Pancreas (tissue), 10 donors: Measurements from ENCODE around the gene RSPH10B. TPM values are rescaled to one million over a fixed set of nuclear protein-coding genes. Genes with fewer than 3 reads are reported as not detected.
"Not testable (repeated sequence)": the region's sequence is repeated elsewhere in the genome, so short reads cannot be mapped to it uniquely, and the experiment has no call there.

ENCODE experiments used
- ATAC-seq, 4 donors: fragments of 200-7000 bp; cut with Tn5 transposase; one replicate each; pipeline versions ENCODE4 v1.8.0 to v1.9.1; 2020; ENCODE audit warnings: mild to moderate bottlenecking in 4 of 4, moderate library complexity in 4 of 4
- DNase-seq, 6 donors: peaks; one replicate each; pipeline ENCODE4 v3.0.0-alpha.2; 2020
- FAIRE-seq: peaks from 2 replicates; lab custom pipeline; 2012; peaks lifted over from hg19 to GRCh38; lab: Jason Lieb, UNC
- H3K27ac ChIP-seq, 4 donors: fragments of 200-600 bp; sonication (generic); 1 replicate in 3 of 4; 2 replicates in 1 of 4; pipeline versions ENCODE4 v1.5.0 to v1.8.0; 2020
- H3K27me3 ChIP-seq, 4 donors: fragments of 200-600 bp; one replicate each; pipeline ENCODE4 v1.8.0; 2021
- H3K36me3 ChIP-seq, 3 donors: fragments of 200-600 bp; sonication (generic) in 1 of 3; one replicate each; pipeline versions ENCODE4 v1.5.0 to v1.8.0; 2020 to 2021
- H3K4me1 ChIP-seq, 3 donors: fragments of 200-600 bp; one replicate each; pipeline ENCODE4 v1.8.0; 2021
- H3K4me3 ChIP-seq, 4 donors: fragments of 200-600 bp; sonication (generic) in 2 of 4; one replicate each; pipeline versions ENCODE4 v1.5.0 to v1.8.0; 2020 to 2021
- H3K9me3 ChIP-seq, 4 donors: fragments of 200-600 bp; one replicate each; pipeline ENCODE4 v1.8.0; 2021
- CTCF ChIP-seq, 4 donors: fragments of 200-600 bp; sonication (generic) in 3 of 4; IDR thresholded peaks; one replicate each; pipeline versions ENCODE4 v1.5.0 to v1.8.0; 2021; ENCODE audit warnings: antibody characterized with exemption in 4 of 4
- WGBS, 2 donors: extraction: QIAGEN DNeasy Blood & Tissue Kit; methylation state at CpG; one replicate each; pipeline ENCODE4 v1.1.7; 2013; 5-methylcytosine and 5-hydroxymethylcytosine counted together
- intact Hi-C, 3 donors: fragments of 100-400 bp; cut with DNase I; formaldehyde crosslinking; loops; one replicate each; pipeline versions ENCODE4 v1.11.1 to v1.14.2; 2022
- polyA plus RNA-seq, 2 donors: library from polyadenylated mRNA; stranded (reverse); fragments of 200-250 nt; gene quantifications; one replicate each; pipeline ENCODE4 v1.2.3, GENCODE V29; 2013
- total RNA-seq, 6 donors: library from RNA; stranded (reverse); fragmentation: NEBNext Ultra II Directional in 4 of 6; extraction: Animal tissue kit (Norgen Biotek cat#: 25700) in 4 of 6; gene quantifications; one replicate each; pipeline versions ENCODE4 v1.2.1 to v1.2.4, GENCODE V29; 2021 to 2023
- donor health status: healthy with polysubstance abuse.
- donor health status: DM: no; HTN: no; CAD: no; lungs with moderate emphysema.
- donor health status: DM: no; HTN: no; CAD: no.
- donor health status: control.
- donor health status: control.
- donor health status: Bipolar disorder and iron deficiency.
- donor health status: DM: yes; HTN: yes; CAD: no.
- donor health status: DM: no; HTN: no; CAD: no.
- donor health status: DM: no; HTN: no; CAD: no.
- donor health status: DM: yes; HTN: yes; CAD: no.

The RSPH10B gene
- total RNA-seq: under 1 TPM in 1 of 6 donors, not detected in 5; 0.12 TPM
- under 1 TPM; 0.08 to 0.33 TPM for polyA plus RNA-seq

GRCh38 chr7:5970347-5970911 is at the start of gene RSPH10B:
RSPH10B (minus strand) TSS chr7:5970689; CDS start chr7:5967116, 3,573 bp downstream.
- H3K4me1 ChIP-seq, H3K4me3 ChIP-seq, DNase-seq, H3K9me3 ChIP-seq, intact Hi-C loops, FAIRE-seq, H3K36me3 ChIP-seq, H3K27ac ChIP-seq, H3K27me3 ChIP-seq: not testable (repeated sequence)
- peak in 3 of 4 donors; percentile 35 to 43 (median 42) for ATAC-seq
- 20 to 29% methylated on average over 10 to 25 of the region's 43 CpGs for WGBS, 2 donors

- no peak for TF ChIP-seq CTCF (IDR thresholded peaks at IDR 0.05)
- peaks cover 0 to 8% (median 6%) of the 10 kb centered on the region in 3 donors for H3K4me1 ChIP-seq
- intact Hi-C loops: no loop called here
- no peak for DNase-seq
- ATAC-seq: no peak
- FAIRE-seq: no peak
- H3K27me3 ChIP-seq: no peaks in the 10 kb centered on the region
- H3K27ac ChIP-seq: no peak overlapping the region
- H3K4me3 ChIP-seq: no peak overlapping the region
- H3K9me3 ChIP-seq: no peaks in the 10 kb centered on the region
- H3K36me3 ChIP-seq: peaks cover 2 to 17% (median 5%) of the 10 kb centered on the region in 3 donors
- 92 to 95% methylated on average over 8 of the region's 8 CpGs for WGBS, 2 donors
These were observed 46.1 kb upstream of the RSPH10B start for GRCh38 chr7:6016653-6016966.

- DNase-seq (peak in 3 of 6 donors; percentile 33 to 53 (median 51)), ATAC-seq (peak in 2 of 4 donors; percentile 16 to 25), FAIRE-seq (no peak)
- Histone ChIP-seq H3K27ac (no peak overlapping the region), H3K4me1 (peaks cover 0 to 8% (median 6%) of the 10 kb centered on the region in 3 donors), H3K4me3 (no peak overlapping the region), H3K9me3 (no peaks in the 10 kb centered on the region), H3K36me3 (peaks cover 2 to 12% (median 5%) of the 10 kb centered on the region in 3 donors), H3K27me3 (no peaks in the 10 kb centered on the region)
- 73 to 74% methylated on average over 8 of the region's 8 CpGs for WGBS, 2 donors
- TF ChIP-seq CTCF (IDR thresholded peaks at IDR 0.05): no peak
- intact Hi-C loops: no loop called here
These were observed 45.6 kb upstream of the RSPH10B start for GRCh38 chr7:6015917-6016652.

GRCh38 chr7:6012355-6013104 is 42.0 kb upstream of the RSPH10B start:
- H3K36me3 ChIP-seq: peaks cover 0 to 2% (median under 1%) of the 10 kb centered on the region in 3 donors
- H3K9me3 ChIP-seq: no peaks in the 10 kb centered on the region
- H3K4me1 ChIP-seq: peaks cover 0 to 18% (median 6%) of the 10 kb centered on the region in 3 donors
- DNase-seq: no peak
- H3K4me3 ChIP-seq: no peak overlapping the region
- TF ChIP-seq CTCF (IDR thresholded peaks at IDR 0.05): no peak
- peak in 2 of 4 donors; percentile 5 to 38 for ATAC-seq
- H3K27me3 ChIP-seq: no peaks in the 10 kb centered on the region
- H3K27ac ChIP-seq: peak overlapping the region in 1 of 4 donors; percentile 67
- 51 to 55% methylated on average over 14 of the region's 14 CpGs for WGBS, 2 donors
- FAIRE-seq: no peak
- intact Hi-C loops: no loop called here

- DNase-seq (no peak), ATAC-seq (no peak), FAIRE-seq (no peak)
- Histone ChIP-seq H3K4me3 (no peak overlapping the region), H3K27ac (peak overlapping the region in 1 of 4 donors; percentile 67), H3K9me3 (no peaks in the 10 kb centered on the region), H3K27me3 (no peaks in the 10 kb centered on the region), H3K4me1 (peaks cover 0 to 18% (median 6%) of the 10 kb centered on the region in 3 donors), H3K36me3 (no peaks in the 10 kb centered on the region)
- no peak for TF ChIP-seq CTCF (IDR thresholded peaks at IDR 0.05)
- intact Hi-C loops: no loop called here
- 74 to 75% methylated on average over 2 of the region's 2 CpGs for WGBS, 2 donors
These were observed 41.1 kb upstream of the RSPH10B start for GRCh38 chr7:6011541-6011940.

GRCh38 chr7:6010370-6010769 is 39.9 kb upstream of the RSPH10B start:
- peaks cover 0 to 18% (median 6%) of the 10 kb centered on the region in 3 donors for H3K4me1 ChIP-seq
- H3K27ac ChIP-seq: peak overlapping the region in 1 of 4 donors; percentile 91
- ATAC-seq, DNase-seq, H3K36me3 ChIP-seq, H3K4me3 ChIP-seq, intact Hi-C loops, H3K9me3 ChIP-seq, FAIRE-seq, H3K27me3 ChIP-seq: not testable (repeated sequence)
- 82 to 95% methylated on average over 8 of the region's 8 CpGs for WGBS, 2 donors
